ENCODE results near the gene FOXP4.
A peak's percentile ranks its signal among the peaks of the same experiment; 100 is the strongest.

Gene FOXP4

DNA sequence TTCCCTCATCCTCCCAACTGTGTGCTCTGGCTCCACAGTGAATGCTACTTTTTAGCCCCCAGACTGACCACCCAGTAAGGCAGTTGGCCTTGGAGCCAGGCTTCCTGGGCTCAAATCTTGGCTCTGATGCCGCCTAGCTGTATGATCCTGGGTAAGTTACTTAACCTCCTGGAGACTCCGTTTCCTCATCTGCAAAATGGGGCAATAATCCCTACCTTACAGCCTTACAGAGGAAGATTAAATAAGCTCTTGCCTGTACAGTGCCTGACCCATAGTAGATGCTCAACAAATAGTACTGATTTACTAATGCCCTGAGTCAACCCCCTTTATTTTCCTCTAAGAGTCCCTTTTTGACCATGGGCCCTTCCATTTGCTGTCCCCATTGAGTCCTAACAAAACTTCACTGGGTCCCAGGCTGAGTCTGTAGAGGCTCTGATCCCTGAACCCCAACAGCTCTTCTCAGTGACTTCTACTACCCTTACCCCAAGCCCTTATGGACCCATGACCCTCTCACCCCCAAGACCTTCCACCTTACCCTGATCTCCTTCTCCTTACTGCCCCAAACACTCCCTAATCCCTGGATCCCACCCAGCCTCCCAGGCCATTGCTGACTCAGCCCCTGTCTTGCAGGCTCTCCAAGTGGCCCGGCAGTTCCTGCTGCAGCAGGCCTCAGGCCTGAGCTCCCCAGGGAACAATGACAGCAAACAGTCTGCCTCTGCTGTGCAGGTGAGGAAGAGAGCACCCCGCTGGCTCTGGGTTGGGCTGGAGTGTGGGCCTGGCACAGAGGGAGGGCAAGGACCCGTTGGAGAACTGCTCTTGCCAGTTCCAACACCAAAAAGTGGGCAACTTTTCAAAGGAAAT, 31.4 kb downstream of the FOXP4 start:
- 40 to 48% methylated on average over 5 of the region's 5 CpGs for WGBS, 2 experiments (ENCODE audit: insufficient coverage in 2 of 2)
- Histone ChIP-seq H3K4me3 (ENCODE audit: extremely low read depth, insufficient read depth, low read length, poor library complexity, severe bottlenecking) (no peak overlapping the region), H3K36me3 (ENCODE audit: control insufficient read depth, insufficient read depth, low read length) (peaks cover 14% of the 10 kb centered on the region), H3K4me1 (ENCODE audit: control insufficient read depth, insufficient read depth, low read length, poor library complexity, severe bottlenecking) (peaks cover 76% of the 10 kb centered on the region), H3K27ac (ENCODE audit: low read depth, low read length, severe bottlenecking) (peak overlapping the region; percentile 94), H3K9me3 (ENCODE audit: control insufficient read depth, low read length) (no peaks in the 10 kb centered on the region)

DNA sequence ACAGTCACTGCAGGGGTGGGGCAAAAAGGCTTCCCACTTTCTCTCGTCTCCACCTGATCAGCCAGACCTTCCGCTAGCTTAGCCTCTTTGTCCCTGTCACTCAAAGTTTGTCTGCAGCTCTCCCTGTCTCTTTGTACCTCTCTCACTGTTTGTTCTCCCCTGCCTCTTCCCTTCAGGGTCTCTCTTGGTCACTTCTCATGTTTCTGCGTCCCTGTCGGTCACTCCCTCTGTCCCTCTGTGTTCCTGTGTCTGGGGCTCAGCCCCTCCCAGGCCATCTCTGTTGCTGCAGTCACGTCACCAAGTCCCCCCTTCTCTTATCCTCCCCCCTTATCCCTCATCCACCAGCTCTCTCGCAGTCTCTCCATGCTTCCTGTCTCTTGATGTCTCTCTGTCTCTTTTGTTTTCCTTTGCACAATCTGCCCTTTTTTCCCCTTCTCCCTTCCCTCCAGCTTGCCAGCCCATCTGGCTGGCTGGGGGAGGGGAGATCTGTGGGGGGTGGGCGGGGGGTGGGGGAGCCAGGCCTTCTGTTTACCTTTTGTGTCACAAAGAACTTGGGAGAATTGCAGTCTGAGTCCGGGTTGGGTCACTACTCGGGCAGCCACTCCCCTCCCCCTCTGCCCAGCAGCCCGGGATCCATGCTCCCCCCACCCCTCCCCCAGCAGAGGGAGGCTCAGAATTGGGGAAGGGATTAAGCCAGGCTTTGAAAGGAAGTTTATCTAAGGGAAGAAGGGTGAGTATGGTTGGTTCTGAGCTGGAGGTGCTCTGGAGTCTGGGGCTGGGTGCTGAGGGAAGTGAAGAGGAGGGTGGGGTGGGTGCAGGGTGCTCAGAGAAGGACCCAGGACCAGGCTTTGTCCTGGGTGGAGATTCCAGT, 32.3 kb downstream of the FOXP4 start:
- Histone ChIP-seq H3K27ac (ENCODE audit: low read depth, low read length, severe bottlenecking) (peak overlapping the region; percentile 94), H3K4me1 (ENCODE audit: control insufficient read depth, insufficient read depth, low read length, poor library complexity, severe bottlenecking) (peaks cover 79% of the 10 kb centered on the region), H3K9me3 (ENCODE audit: control insufficient read depth, low read length) (no peaks in the 10 kb centered on the region), H3K36me3 (ENCODE audit: control insufficient read depth, insufficient read depth, low read length) (peaks cover 13% of the 10 kb centered on the region), H3K4me3 (ENCODE audit: extremely low read depth, insufficient read depth, low read length, poor library complexity, severe bottlenecking) (peak overlapping the region; percentile 5)
- 5 to 7% methylated on average over 5 to 6 of the region's 10 CpGs for WGBS, 2 experiments (ENCODE audit: insufficient coverage in 2 of 2)

DNA sequence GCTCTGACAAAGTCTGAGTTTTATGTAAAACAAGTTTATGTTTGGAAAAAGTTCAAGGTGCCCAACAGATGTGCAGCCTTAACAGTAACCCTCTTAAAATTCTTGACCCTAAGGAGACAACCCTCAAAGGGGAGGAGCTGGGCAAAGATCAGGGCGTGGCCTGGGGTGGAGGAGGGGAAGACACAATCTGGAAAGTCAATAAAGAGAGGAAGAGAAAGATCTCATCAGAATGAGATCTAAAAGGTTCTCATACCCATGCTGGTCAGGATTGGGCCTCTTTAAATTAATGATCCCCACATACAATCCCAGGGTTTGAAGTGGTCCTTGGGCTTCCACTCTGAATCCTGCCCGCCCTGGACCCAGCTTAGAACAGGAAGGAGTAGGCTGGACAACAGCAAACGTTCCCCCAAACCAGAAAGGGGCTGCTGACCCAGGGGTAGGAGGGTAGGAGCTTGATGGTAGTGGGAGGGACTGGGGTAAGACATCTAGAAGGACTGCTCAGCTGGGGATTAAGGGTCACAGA, 33.0 kb downstream of the FOXP4 start:
- Histone ChIP-seq H3K4me3 (ENCODE audit: extremely low read depth, insufficient read depth, low read length, poor library complexity, severe bottlenecking) (peak overlapping the region; percentile 5), H3K27ac (ENCODE audit: low read depth, low read length, severe bottlenecking) (peak overlapping the region; percentile 94), H3K4me1 (ENCODE audit: control insufficient read depth, insufficient read depth, low read length, poor library complexity, severe bottlenecking) (peaks cover 86% of the 10 kb centered on the region), H3K9me3 (ENCODE audit: control insufficient read depth, low read length) (no peaks in the 10 kb centered on the region), H3K36me3 (ENCODE audit: control insufficient read depth, insufficient read depth, low read length) (peaks cover 6% of the 10 kb centered on the region)
- WGBS, 2 experiments (ENCODE audit: insufficient coverage in 2 of 2): 30 to 61% methylated on average over 2 of the region's 3 CpGs

DNA sequence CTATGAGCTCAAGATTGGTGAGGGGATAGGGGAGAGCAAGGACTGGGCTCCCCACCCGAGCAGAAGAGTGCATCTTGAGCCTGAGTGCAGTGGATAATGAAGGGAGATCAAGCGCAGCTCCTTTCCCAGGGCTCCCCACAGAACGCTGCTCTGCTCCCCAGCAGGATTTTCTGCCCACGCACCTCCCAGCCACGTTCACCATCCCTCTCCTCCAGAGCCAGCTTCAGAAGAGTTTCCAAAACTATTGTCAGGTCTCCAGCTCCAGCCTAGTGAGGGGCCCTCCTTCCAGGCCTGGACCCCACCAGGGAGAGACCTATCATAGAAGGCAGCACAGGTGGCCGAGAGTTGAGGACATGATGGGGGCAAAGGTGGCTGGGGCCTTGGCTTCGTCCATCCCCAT, 34.5 kb downstream of the FOXP4 start:
- H3K4me3 ChIP-seq (ENCODE audit: extremely low read depth, insufficient read depth, low read length, poor library complexity, severe bottlenecking): no peak overlapping the region
- no peak overlapping the region for H3K27ac ChIP-seq (ENCODE audit: low read depth, low read length, severe bottlenecking)
- H3K4me1 ChIP-seq (ENCODE audit: control insufficient read depth, insufficient read depth, low read length, poor library complexity, severe bottlenecking): peaks cover 80% of the 10 kb centered on the region
- peaks cover 4% of the 10 kb centered on the region for H3K36me3 ChIP-seq (ENCODE audit: control insufficient read depth, insufficient read depth, low read length)
- 89 to 96% methylated on average over 5 of the region's 7 CpGs for WGBS, 2 experiments (ENCODE audit: insufficient coverage in 2 of 2)
- H3K9me3 ChIP-seq (ENCODE audit: control insufficient read depth, low read length): no peaks in the 10 kb centered on the region

DNA sequence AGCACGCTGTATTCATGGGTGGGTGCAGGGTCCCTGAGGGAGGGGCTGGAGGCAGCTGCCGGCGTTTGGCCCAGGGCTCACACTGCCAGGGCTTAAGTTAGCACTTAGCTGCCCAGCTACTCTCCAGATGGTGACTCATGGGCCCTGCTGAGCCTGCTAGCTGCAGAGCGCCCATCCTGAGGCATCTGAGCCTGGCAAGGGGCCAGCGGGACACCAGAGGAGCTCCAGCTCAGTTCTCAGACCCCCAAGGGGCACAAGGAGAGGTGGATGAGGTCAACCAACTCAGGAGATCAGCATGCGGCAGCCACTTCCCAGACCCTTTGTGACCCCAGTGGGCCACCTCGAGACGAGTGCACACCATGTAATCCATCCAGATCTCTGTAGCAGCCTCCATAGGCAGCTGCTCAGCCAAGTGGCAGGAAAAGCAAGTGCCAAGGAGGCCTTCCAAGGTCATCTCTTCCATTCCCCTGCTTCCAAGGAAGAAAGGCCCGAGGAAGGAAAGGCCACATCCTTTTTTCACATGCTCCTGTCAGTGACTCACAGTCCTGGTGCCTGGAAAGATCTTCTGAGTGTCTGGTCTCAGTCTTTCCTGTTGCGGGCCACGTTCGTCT, 35.3 kb downstream of the FOXP4 start:
- Histone ChIP-seq H3K4me3 (ENCODE audit: extremely low read depth, insufficient read depth, low read length, poor library complexity, severe bottlenecking) (no peak overlapping the region), H3K36me3 (ENCODE audit: control insufficient read depth, insufficient read depth, low read length) (peaks cover 10% of the 10 kb centered on the region), H3K4me1 (ENCODE audit: control insufficient read depth, insufficient read depth, low read length, poor library complexity, severe bottlenecking) (peaks cover 73% of the 10 kb centered on the region), H3K27ac (ENCODE audit: low read depth, low read length, severe bottlenecking) (peak overlapping the region; percentile 88), H3K9me3 (ENCODE audit: control insufficient read depth, low read length) (no peaks in the 10 kb centered on the region)
- 82 to 88% methylated on average over 12 of the region's 12 CpGs for WGBS, 2 experiments (ENCODE audit: insufficient coverage in 2 of 2)

DNA sequence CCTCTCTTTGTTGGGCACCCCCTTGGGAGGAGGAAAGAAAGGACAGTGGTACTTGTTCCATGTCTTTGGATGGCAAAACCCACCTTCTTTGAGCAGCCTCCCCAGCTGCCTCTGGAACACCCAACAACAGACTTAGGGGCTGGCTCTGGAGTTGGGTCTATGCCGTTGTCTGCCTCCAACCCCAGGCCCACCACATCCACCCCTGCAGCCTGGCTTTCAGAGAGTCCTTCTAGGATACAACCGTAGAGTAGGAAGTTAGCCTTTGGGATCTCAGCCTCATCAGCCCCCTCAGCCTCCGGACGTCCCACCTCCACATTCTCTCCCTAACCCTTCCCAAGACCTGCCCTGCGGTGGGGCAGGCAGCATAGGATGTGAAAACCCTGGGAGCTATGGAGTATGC, 36.4 kb downstream of the FOXP4 start:
- Histone ChIP-seq H3K4me1 (ENCODE audit: control insufficient read depth, insufficient read depth, low read length, poor library complexity, severe bottlenecking) (peaks cover 67% of the 10 kb centered on the region), H3K36me3 (ENCODE audit: control insufficient read depth, insufficient read depth, low read length) (peaks cover 16% of the 10 kb centered on the region), H3K9me3 (ENCODE audit: control insufficient read depth, low read length) (no peaks in the 10 kb centered on the region), H3K27ac (ENCODE audit: low read depth, low read length, severe bottlenecking) (no peak overlapping the region), H3K4me3 (ENCODE audit: extremely low read depth, insufficient read depth, low read length, poor library complexity, severe bottlenecking) (no peak overlapping the region)
- 95% methylated on average over 4 of the region's 5 CpGs; no CpG with 5 or more reads in 1 of the 2 experiments for WGBS, 2 experiments (ENCODE audit: insufficient coverage in 2 of 2)

DNA sequence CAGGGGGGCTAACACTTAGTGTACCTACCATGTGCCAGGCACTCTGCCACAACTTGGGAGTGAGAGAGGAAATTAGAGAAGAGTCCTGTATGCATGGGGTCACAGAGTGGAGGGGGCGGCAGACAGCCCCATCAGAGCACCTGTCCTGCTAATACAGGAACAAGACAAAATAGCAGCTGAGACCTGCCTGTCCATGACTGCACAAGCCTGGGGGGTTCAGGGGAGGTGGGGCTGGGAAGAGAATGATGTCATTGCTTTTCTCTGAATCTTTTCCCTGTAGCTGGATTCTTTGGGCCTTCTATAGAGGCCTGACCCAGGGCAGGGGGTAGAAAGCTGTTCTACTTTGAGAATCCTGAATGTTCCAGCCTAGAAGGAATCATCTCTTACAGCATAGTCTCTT, 37.4 kb downstream of the FOXP4 start:
- H3K9me3 ChIP-seq (ENCODE audit: control insufficient read depth, low read length): no peaks in the 10 kb centered on the region
- no peak overlapping the region for H3K27ac ChIP-seq (ENCODE audit: low read depth, low read length, severe bottlenecking)
- WGBS, 2 experiments (ENCODE audit: insufficient coverage in 2 of 2): 100% methylated on average over 1 of the region's 1 CpG
- no peak overlapping the region for H3K4me3 ChIP-seq (ENCODE audit: extremely low read depth, insufficient read depth, low read length, poor library complexity, severe bottlenecking)
- H3K36me3 ChIP-seq (ENCODE audit: control insufficient read depth, insufficient read depth, low read length): peaks cover 26% of the 10 kb centered on the region
- peaks cover 57% of the 10 kb centered on the region for H3K4me1 ChIP-seq (ENCODE audit: control insufficient read depth, insufficient read depth, low read length, poor library complexity, severe bottlenecking)

DNA sequence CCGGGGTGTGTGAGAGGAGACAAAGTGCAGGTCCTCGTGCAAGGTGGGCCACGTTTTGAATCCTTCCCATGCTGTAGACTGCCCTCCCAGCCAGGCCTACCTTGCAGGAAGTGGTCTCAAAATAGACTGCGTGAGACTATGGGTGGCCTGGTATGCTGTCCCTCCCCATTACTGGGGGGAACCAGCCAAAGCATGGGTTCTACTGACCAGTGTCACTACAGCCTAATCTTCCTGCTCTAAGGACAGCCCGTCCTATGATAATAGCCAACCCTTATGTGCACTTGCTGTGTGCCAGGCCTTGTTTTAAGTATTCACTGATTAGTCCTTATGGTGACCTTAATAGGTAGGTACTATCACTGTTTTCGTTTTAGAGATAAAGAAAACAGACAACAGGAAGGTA, 38.0 kb downstream of the FOXP4 start:
- H3K36me3 ChIP-seq (ENCODE audit: control insufficient read depth, insufficient read depth, low read length): peaks cover 32% of the 10 kb centered on the region
- no peaks in the 10 kb centered on the region for H3K9me3 ChIP-seq (ENCODE audit: control insufficient read depth, low read length)
- peaks cover 55% of the 10 kb centered on the region for H3K4me1 ChIP-seq (ENCODE audit: control insufficient read depth, insufficient read depth, low read length, poor library complexity, severe bottlenecking)
- WGBS, 2 experiments (ENCODE audit: insufficient coverage in 2 of 2): 93 to 95% methylated on average over 5 to 6 of the region's 6 CpGs
- no peak overlapping the region for H3K27ac ChIP-seq (ENCODE audit: low read depth, low read length, severe bottlenecking)
- no peak overlapping the region for H3K4me3 ChIP-seq (ENCODE audit: extremely low read depth, insufficient read depth, low read length, poor library complexity, severe bottlenecking)

DNA sequence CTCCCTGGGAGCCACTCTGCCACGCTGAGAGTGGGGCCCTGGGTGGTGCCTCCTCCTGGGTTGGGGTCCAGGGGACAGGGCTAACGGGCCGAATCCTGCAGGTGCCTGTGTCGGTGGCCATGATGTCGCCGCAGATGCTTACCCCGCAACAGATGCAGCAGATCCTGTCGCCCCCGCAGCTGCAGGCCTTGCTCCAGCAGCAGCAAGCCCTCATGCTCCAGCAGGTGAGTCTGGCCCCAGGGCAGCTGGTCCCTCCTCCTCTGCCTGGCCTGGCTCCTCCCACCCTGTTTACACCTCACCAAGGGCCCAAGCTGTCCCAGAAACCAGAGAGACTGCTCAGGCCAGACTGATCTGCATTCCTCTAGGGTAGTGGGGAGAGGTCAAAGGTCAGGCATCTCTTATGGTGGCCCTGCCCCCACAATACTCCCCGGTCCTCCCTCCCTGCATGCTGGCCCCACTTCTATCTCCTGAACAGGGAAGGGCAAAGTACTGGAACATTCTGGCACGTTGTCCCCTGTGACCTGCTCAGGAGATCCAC, 38.6 kb downstream of the FOXP4 start:
- peaks cover 34% of the 10 kb centered on the region for H3K36me3 ChIP-seq (ENCODE audit: control insufficient read depth, insufficient read depth, low read length)
- 73 to 79% methylated on average over 10 to 11 of the region's 11 CpGs for WGBS, 2 experiments (ENCODE audit: insufficient coverage in 2 of 2)
- H3K9me3 ChIP-seq (ENCODE audit: control insufficient read depth, low read length): no peaks in the 10 kb centered on the region
- H3K4me1 ChIP-seq (ENCODE audit: control insufficient read depth, insufficient read depth, low read length, poor library complexity, severe bottlenecking): peaks cover 49% of the 10 kb centered on the region
- H3K27ac ChIP-seq (ENCODE audit: low read depth, low read length, severe bottlenecking): no peak overlapping the region
- no peak overlapping the region for H3K4me3 ChIP-seq (ENCODE audit: extremely low read depth, insufficient read depth, low read length, poor library complexity, severe bottlenecking)

DNA sequence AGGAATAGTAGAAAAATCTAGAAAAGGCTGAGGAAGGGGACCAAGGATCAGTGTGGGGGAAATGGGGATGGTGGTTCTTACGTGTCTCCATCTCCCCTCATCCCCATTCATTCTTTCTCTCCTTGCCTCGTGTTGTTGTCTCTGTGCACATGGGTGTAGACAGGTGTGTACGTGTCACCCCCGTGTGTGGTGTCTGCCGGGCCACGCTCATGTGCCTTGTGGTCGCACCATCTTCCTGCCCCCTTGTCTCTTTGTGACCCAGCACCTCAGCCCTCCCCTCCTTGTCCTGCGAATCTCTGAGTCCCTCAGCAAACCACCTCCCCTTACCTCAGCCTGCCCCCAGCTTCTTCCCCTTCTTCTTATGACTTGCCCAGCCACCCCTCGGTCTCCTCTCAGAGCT, 39.4 kb downstream of the FOXP4 start:
- Histone ChIP-seq H3K4me1 (ENCODE audit: control insufficient read depth, insufficient read depth, low read length, poor library complexity, severe bottlenecking) (peaks cover 42% of the 10 kb centered on the region), H3K36me3 (ENCODE audit: control insufficient read depth, insufficient read depth, low read length) (peaks cover 34% of the 10 kb centered on the region), H3K9me3 (ENCODE audit: control insufficient read depth, low read length) (no peaks in the 10 kb centered on the region), H3K4me3 (ENCODE audit: extremely low read depth, insufficient read depth, low read length, poor library complexity, severe bottlenecking) (no peak overlapping the region), H3K27ac (ENCODE audit: low read depth, low read length, severe bottlenecking) (no peak overlapping the region)
- 97 to 100% methylated on average over 4 to 8 of the region's 9 CpGs for WGBS, 2 experiments (ENCODE audit: insufficient coverage in 2 of 2)
